DMS79 (cell line): ENCODE data around the gene TNRC6B.

Experiments used
- DNase-seq: peaks from one replicate; lab custom pipeline; 2025; lab: John Stamatoyannopoulos, UW

The TNRC6B gene

DNA sequence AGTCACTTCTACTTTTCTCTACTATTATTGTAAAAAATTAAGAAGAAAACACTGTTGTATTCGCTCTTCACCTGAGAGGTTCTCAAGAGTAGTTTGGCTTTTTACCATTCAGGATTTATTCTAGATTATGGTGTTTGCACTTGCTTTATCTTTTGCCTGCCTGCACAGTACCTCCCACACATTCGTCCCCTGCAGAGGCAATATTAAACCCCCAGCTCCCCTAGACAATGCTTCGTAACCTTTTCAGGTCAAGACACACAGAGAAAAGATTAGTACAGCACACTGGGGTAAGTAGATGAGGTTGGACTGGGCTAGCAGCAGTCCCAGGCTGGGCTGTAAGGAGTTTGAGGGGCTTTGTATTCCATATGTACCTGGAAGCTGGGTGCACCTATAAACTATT is 62.4 kb downstream of the TNRC6B start:
- DNase-seq: no peak

DNA sequence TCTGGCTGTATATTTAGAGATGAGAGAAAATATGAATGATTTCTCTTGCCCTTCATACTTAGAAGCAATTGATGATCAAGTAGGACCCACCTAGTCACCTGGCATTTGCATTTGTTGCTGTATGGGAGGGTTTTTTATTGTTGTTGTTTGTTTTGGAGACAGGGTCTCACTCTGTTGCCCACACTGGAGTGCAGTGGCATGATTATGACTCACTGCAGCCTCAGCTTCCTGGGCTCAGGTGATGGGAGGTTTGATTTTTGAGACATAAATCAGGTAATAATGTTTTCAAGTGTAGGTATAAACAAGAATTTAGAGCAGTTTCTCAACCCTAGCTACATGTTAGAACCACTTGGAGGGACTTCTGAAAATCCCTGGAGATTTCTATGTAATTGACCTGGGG is 63.0 kb downstream of the TNRC6B start:
- no peak for DNase-seq

DNA sequence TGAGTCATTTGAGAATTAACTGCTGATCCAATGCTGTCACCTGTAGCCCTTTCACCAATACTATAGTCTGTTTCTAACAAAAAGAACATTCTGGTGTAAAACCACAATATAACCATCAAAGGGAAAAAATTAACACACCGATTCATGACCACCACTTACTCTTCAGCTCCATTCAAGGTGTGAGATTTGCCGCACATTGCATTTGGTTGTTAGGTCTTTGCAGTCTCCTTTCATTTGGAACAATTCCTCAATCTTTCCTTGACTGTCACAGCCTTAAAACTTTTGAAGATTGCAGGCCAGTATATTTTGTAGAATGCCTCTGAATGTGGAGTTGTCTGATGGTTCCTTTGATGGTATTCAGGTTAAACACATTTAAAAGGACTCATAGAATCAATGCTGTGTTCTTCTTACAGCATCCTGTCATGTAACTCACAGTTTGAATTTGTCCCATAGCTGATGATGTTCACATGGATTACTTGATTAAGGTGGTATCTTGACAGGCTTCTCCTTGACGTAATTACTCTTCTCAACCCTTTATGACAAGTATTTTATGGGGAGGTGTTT is 63.6 kb downstream of the TNRC6B start:
- no peak for DNase-seq

DNA sequence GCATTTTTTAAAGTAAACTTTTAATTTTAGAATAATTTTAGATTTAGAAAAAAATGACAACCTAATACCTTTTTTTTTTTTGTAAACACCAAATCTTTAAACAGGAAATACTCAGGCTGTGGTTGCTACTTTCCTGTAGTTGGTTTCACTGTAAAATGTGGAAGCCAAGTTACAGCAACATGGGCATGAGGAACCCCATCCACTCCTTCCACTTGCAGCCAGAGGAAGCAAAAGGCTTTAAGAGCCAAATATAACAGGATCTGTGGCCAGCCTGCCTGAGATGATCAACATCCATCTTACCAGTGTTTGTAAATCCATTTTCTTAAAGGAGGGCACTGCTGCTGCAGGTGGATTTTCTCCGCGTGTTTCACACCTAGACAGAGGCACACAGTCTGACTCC is 66.2 kb downstream of the TNRC6B start:
- DNase-seq: no peak

DNA sequence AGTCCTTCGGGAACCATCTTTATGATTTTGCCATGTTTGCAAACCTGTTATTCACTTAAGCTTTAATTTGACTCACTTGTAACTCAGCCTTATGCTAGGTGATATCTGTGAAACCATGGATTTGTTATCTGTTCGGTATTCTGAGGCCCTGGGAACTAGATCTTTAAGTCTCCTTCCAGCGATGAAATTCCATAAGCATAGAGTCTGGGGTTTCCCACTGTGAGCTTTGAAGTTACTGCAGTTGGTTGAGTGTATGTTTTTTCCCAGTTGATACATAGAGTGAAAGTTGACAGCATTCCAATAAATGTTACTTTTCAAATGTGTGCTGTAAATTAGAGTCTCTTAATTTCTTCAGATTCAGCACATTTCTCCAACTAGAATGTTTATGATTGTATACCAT is 66.9 kb downstream of the TNRC6B start:
- DNase-seq: no peak

DNA sequence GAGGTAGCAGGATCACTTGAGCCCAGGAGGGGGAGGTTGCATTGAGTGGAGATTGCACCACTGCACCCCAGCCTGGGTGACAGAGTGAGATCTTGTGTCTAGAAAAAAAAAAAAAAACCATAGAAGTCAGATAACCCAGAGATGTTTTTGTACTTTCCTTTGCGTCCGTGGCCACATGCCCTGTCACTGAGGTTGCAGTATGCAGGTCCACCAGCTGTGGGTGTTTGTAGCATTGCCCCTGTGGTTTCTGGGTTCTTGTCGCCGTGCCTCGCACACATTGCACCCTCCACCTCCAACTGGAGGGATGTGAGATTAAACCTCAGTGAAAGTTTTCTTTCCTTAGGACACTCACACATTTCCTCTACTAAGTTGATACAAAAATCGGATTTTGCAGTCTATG is 70.3 kb downstream of the TNRC6B start:
- DNase-seq: no peak

DNA sequence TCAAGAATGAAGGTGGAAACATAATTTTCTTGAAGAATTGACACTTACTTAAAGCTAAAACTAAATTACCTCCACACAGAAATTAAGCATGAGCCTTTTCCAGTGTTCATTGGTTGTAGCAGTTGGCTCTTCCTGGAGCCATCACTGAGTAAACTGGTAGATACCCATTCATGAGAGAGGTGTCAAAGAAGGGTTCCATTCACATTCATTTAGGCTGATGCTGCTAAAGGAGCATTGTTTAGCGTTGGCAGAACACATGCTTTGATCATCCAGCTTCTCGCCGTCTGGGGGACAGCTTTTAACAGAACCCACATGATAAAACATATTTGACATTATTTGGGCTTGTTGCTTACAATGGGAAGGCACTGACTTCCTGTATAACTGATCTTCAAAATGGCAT is 71.6 kb downstream of the TNRC6B start:
- DNase-seq: no peak

DNA sequence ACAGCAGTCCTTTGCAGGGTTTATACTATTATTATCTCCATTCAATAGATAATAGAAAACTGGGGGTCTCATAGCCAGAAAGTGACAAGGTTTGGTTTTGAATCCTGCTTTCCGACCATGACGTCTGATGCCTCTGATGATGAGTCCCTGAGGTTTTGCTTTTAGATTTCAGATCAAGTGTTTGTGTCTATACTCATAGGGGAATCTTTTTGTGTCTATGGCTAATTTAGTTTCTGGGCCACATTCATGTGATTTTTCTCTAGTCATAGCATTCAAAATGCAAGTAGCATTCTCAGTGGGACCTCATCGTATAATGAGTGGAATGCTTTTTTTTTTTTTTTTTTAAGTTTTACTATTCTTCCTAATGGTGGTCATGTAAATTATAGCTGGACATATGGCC is 72.9 kb downstream of the TNRC6B start:
- no peak for DNase-seq

DNA sequence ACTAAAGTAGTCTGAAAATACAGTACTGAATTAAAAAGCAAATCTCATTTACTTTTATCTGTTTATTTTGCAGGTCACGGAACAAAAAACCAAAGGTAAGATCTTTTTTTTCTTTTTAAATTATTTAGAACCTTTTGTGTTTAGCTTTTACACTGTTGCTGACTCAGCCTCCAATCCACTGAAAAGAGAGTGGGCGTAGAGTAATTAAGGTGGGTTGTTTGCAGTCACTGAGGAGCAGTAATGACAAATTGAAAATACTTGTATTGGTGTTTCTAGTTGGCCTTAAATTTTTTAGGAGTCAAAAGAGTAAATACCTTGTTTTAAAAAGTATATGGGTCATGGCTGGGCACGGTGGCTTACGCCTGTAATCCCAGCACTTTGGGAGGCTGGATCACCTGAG is 73.4 kb downstream of the TNRC6B start:
- DNase-seq: no peak

DNA sequence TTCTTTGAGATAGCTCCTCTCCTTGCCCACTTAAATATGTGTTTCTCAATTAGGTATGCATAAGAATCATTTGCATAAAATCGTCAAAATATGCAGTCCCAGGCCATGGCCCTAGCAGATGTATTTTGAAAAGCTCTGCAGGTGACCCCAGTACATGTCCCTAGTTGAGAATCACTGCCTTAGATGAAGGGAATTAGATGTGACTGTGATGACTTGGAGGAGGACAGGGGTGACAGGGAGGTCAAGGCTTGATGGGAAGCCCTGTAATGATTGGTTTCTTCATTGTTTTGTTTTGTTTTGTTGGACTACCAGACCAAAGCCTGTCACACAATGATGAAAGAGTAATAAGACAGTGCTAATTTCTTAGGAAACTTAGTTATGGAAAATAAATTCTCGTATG is 74.4 kb downstream of the TNRC6B start:
- no peak for DNase-seq

DNA sequence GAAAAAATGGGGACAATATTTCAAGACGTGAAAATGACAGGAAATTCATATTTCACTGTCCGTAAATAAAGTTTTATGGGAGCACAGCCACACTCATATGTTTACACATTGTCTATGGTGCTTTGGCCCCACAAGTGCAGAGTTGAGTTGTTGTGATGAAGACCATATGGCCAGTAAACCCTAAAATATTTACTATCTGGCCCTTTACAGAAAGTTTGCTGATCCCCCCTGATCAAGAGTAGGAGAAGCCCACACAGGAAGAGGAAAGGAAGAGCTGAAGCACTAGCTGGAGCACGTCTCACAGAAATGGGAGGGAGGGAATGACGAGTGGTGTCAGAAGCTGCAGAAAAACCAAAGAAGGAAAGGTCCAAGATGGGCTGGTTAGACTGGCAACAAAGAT is 78.8 kb downstream of the TNRC6B start:
- DNase-seq: no peak

DNA sequence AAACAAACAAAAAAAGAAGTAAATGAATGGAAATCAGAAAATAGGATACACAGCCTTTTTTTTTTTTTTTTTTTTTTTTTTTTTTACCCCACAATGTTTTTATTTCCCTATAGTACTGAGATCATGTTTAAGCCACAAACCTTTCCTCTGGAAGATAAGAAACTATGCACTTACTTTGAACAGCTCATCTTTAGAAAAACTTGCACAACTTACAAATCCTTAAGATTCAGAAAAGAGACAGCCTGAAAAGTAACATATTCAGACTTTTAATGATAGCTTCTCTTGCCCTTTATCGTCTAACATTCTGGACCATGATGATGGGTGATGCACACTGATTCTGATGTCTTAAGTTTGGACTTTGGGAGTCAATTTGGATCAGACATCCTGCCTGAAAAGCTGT is 80.3 kb downstream of the TNRC6B start:
- DNase-seq: no peak

DNA sequence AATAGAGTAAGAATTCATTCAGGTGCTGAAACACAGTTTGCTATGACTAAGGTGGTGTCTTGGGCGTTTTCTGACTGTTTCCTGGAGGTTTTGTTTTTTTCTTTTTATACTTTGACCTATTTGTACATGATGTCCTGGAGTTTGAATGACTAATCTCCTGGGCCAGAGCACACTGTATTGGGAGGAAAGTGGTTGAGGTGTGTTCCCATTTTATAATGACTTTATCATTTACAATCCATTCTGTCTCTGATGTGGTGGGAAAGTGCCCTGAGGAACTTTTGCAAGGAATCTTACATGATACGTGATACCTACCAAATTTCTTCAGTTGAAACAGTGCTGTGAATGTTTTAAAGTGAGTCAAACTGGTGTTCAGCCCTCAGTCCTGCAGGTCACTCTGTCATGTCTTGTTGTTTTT is 80.8 kb downstream of the TNRC6B start:
- no peak for DNase-seq

DNA sequence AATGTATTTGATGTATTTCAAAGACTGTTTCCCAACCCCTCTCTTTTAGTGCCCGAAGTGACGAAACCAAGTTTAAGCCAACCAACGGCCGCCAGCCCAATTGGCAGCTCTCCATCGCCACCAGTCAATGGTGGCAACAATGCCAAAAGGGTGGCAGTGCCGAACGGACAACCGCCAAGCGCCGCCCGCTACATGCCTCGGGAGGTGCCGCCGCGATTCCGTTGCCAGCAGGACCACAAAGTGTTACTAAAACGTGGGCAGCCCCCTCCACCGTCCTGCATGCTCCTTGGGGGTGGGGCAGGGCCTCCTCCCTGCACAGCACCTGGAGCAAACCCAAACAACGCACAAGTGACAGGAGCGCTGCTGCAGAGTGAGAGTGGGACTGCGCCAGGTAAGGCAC is 84.1 kb downstream of the TNRC6B start:
- DNase-seq: no peak

DNA sequence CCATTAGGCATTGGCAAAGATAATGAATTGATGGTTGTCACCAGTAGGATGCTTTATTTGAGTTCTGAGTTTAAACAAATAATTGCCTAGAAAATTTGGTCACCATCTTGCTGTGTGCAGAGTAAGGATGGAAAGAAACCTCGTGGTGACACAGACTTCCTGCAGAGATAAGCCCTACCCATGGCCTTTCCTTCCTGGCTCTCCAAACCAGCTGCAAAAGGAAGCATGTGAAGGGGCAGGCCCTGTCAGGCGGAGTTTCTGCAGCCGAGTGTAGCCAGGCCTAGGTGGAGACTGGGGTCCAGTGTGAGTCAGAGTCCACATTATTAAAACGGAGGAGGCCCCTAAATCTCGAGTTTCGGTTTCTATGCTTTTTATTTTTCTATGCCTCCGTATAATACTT is 85.5 kb downstream of the TNRC6B start:
- no peak for DNase-seq

DNA sequence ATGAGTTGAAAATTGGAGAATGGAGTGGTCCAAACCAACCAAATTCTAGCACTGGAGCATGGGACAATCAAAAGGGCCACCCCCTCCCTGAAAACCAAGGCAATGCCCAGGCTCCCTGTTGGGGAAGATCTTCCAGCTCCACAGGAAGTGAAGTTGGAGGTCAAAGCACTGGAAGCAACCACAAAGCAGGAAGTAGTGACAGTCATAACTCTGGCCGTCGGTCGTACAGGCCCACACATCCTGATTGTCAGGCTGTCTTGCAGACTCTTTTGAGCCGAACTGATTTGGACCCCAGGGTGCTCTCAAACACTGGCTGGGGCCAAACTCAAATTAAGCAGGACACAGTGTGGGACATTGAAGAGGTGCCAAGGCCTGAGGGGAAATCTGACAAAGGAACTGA is 88.1 kb downstream of the TNRC6B start:
- no peak for DNase-seq

DNA sequence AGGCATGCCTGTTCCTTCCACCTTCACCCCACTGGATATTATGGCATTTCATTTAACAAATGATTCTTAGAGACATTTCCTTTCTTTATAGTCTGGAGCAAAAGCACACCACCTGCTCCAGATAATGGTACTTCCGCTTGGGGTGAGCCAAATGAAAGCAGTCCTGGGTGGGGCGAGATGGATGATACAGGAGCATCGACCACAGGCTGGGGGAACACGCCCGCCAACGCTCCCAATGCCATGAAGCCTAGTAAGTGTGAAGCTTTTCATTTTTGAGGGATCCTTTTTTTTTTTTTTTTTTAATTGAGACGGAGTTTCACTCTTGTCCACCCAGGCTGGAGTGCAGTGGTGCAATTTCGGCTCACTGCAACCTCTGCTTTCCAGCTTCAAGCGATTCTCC is 92.3 kb downstream of the TNRC6B start:
- DNase-seq: no peak

DNA sequence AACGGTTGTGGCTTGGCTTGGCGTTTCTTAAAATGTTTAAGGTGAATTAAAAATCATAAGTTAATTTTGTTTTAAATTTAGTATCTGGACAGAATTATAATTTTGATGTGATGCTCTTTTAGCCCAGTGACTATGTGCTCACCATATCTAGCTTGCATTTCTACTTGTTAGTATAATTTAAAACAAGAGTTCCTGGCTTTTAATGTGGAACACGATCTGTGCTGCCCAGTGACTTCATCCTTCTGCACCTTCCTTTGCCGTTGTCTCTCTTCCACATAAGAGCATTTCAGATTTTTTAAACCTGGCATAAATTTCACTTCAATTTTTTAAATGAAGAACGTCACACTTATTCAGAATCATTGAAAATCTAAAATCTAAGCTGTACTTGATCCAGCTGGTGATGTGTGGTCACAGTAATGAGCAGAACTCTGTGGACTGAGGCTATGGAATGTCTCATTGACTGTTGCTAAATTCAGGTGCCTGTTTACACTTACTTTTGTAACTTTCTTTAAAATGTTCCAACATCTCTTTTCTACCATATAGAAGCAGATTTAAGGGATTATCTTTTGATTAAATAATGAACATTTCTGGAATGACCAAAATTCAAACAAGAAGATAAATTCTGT is 93.1 kb downstream of the TNRC6B start:
- DNase-seq: no peak

DNA sequence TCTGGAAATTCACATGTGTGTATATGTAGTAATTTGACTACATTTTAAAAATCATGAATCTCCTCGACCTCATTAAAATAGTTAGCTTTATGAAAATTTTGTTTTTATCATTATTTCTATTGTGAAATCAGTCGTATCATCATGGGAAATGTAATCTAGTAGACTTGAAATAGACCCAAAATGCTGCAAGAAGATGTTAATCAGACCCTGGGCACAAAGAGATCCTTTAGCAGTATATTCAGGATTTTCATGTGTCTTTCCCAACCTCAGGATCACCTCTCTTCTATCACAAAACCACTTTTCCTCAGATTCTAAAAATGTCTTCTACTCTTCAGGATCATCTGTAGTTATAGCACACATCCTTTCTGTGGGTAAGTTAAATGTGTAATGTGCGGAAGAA is 93.7 kb downstream of the TNRC6B start:
- DNase-seq: no peak

DNA sequence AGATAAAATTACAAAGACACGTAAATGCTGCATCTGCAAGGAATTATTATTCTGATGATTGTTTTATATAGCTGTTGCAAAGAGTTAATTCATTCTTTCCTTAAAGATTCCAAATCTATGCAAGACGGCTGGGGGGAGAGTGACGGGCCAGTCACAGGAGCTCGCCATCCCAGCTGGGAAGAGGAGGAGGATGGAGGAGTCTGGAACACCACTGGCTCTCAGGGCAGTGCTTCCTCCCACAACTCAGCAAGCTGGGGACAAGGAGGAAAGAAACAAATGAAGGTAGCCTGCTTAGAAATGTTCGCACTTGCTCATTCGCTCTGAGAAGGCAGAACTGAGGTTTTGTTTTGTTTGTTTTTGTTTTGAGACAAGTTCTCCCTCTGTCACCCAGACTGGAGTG is 95.6 kb downstream of the TNRC6B start:
- no peak for DNase-seq

DNA sequence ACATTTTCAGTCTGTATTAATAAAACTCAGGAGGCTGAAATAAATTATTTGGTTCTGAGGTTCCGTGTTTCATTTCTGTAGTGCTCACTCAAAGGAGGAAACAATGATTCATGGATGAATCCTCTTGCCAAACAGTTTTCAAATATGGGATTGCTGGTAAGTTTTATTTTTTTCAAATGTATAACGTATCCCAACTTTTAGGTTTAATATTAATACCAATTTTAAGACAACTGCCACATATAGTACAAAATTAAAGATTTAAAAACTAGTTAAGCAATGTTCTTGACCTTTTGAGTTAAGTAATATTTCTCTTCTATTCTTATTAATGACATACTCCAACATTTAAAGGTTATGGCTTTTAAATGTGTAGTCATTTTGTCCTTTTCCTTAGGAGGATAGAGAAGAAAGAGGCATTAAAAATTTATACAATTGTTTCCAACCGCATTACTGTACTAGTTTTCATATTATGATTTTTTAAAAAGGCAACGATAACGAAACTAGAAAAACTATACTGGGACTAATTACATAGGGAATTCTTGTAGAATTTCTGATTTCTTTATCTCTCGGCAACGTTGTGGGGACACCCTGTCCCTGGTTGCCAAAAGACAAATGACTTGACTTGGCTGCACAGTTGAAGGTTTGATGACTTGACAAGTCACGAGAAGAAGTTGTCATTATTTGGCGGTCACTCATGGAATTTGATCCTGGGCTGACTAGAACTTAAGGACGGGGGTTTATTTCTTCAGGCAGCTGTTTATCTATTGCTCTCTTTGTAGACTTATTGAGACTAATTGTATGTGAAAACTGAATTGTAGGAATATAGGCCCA is 99.5 kb downstream of the TNRC6B start:
- DNase-seq: no peak

DNA sequence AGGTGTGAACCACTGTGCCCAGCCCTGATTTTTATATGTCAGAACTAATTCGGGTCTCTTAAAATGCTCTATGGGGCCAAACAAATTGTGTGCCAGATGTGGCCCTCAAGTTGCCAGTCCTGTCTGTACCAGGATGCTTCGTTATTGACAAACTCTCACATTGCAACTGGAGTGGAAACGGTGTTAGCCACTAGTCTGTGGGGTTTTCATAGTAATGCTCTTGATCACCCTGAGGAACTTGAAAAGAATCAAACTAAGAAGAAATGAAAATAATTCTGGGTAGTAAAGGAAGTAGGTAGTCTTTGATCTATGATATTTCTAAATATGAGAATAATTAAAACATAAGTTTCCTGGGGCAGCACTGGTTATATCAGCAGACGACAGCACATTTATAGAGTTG is 101.3 kb downstream of the TNRC6B start:
- DNase-seq: no peak

DNA sequence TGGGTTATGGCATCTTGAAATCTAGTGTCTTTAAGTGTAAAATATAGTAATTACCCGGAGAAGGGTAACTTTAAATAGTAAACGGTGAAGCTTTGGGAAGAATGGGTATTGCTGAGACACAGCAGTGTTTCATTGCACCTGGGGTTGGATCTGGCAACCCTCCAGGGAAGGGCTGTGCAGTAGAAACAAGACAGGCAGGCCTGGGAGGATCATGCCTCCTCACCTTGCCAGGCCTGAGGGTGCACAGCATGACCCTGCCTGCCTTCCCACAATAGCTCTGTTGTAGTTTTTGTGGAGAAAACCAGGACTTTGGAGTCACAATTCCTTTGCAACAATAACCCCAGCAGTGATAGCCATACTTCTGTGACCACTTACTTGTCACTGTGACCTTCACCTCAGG is 104.0 kb downstream of the TNRC6B start:
- no peak for DNase-seq

DNA sequence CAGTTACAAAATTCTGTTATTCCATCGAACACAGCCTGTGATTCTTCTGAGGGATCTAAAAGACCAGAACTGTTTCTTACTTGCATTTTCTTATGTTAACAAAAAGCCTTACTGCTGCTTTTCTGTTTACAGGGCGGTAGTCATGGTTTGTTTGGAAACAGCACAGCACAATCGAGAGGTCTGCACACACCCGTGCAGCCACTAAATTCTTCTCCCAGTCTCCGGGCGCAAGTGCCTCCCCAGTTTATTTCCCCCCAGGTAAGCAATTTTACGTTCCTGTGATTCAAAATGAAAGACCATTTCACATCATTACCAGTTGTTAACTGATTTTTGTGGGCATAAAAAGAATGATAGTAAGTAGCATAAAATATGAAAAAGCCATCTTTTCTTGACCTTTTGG is 107.8 kb downstream of the TNRC6B start:
- no peak for DNase-seq
